Vagina (tissue), 2 donors: ENCODE data around the gene PHLDA2. TPM values are rescaled to one million over a fixed set of nuclear protein-coding genes. Genes with fewer than 3 reads are reported as not detected.

Source experiments
- DNase-seq, 2 donors: peaks; one replicate each; pipeline ENCODE4 v3.0.0-alpha.2; 2017; ENCODE audit errors: extremely low spot score in 2 of 2
- H3K27ac ChIP-seq: fragments of 200-600 bp; sonication (generic); one replicate; pipeline ENCODE4 v1.5.1; 2019
- H3K27me3 ChIP-seq: fragments of 200-600 bp; sonication (generic); one replicate; pipeline ENCODE4 v1.5.1; 2019
- H3K36me3 ChIP-seq, 2 donors: fragments of 200-600 bp; sonication (generic); one replicate each; pipeline ENCODE4 v1.5.1; 2017 to 2019
- H3K4me1 ChIP-seq: fragments of 200-600 bp; sonication (generic); one replicate; pipeline ENCODE4 v1.5.1; 2019
- H3K4me3 ChIP-seq, 2 donors: fragments of 200-600 bp; sonication (generic); 1 replicate in 1 of 2; 2 replicates in 1 of 2; pipeline ENCODE4 v1.5.1; 2016 to 2019
- H3K9me3 ChIP-seq: fragments of 200-600 bp; sonication (generic); one replicate; pipeline ENCODE4 v1.5.1; 2019
- CTCF ChIP-seq, 3 experiments: fragments of 450-650 bp in 2 of 3; fragments of 200-600 bp in 1 of 3; sonication (generic) in 1 of 3; IDR thresholded peaks; one replicate each; pipeline ENCODE4 v1.5.1; 2017 to 2019; ENCODE audit warnings: antibody characterized with exemption in 3 of 3, mild to moderate bottlenecking in 2 of 3, moderate library complexity in 2 of 3
- POLR2A ChIP-seq, 2 donors: fragments of 450-650 bp; IDR thresholded peaks; one replicate each; pipeline ENCODE4 v1.6.1; 2017; ENCODE audit warnings: antibody characterized with exemption in 2 of 2, mild to moderate bottlenecking in 2 of 2, moderate library complexity in 2 of 2
- POLR2AphosphoS5 ChIP-seq, 2 donors: sonication (generic); formaldehyde crosslinking; IDR thresholded peaks; one replicate each; pipeline ENCODE4 v1.9.0; 2017; ENCODE audit warnings: antibody characterized with exemption in 2 of 2, mild to moderate bottlenecking in 2 of 2, low read depth in 1 of 2; ENCODE audit not compliant: insufficient read depth in 1 of 2
- intact Hi-C: fragments of 100-400 bp; cut with DNase I; formaldehyde crosslinking; loops from one replicate; pipeline ENCODE4 v1.15.1; 2023
- total RNA-seq: library from RNA; depleted of rRNA; stranded (reverse); fragments of >200 nt; gene quantifications from one replicate; pipeline ENCODE4 v1.2.3, GENCODE V29; 2016

The PHLDA2 gene
- total RNA-seq, 1 donor from 2014 or later: 43.5 TPM

GRCh38 chr11:2924381-2924780 is 4.8 kb downstream of the PHLDA2 start:
- H3K27me3 ChIP-seq: no peaks in the 10 kb centered on the region
- no peaks in the 10 kb centered on the region for H3K36me3 ChIP-seq
- no peak for DNase-seq
- no peak for TF ChIP-seq POLR2A (IDR thresholded peaks at IDR 0.05)
- no peak for TF ChIP-seq CTCF (IDR thresholded peaks at IDR 0.05)
- TF ChIP-seq POLR2AphosphoS5 (IDR thresholded peaks at IDR 0.05; ENCODE audit: insufficient read depth in 1 of 2, low read depth in 1 of 2): no peak
- intact Hi-C loops: no loop called here
- H3K27ac ChIP-seq: no peak overlapping the region
- no peaks in the 10 kb centered on the region for H3K9me3 ChIP-seq
- peaks cover 24% of the 10 kb centered on the region for H3K4me1 ChIP-seq
- no peak overlapping the region for H3K4me3 ChIP-seq

GRCh38 chr11:2923446-2924375 is 5.5 kb downstream of the PHLDA2 start:
- no peak for DNase-seq
- H3K4me1 ChIP-seq: peaks cover 19% of the 10 kb centered on the region
- no peak overlapping the region for H3K4me3 ChIP-seq
- H3K27ac ChIP-seq: no peak overlapping the region
- TF ChIP-seq POLR2A (IDR thresholded peaks at IDR 0.05): no peak
- no peak for TF ChIP-seq POLR2AphosphoS5 (IDR thresholded peaks at IDR 0.05; ENCODE audit: insufficient read depth in 1 of 2, low read depth in 1 of 2)
- no peak for TF ChIP-seq CTCF (IDR thresholded peaks at IDR 0.05)
- intact Hi-C loops: no loop called here
- no peaks in the 10 kb centered on the region for H3K36me3 ChIP-seq
- no peaks in the 10 kb centered on the region for H3K27me3 ChIP-seq
- no peaks in the 10 kb centered on the region for H3K9me3 ChIP-seq

- H3K4me3 ChIP-seq: no peak overlapping the region
- no peak for DNase-seq
- no peaks in the 10 kb centered on the region for H3K36me3 ChIP-seq
- no peaks in the 10 kb centered on the region for H3K27me3 ChIP-seq
- H3K9me3 ChIP-seq: no peaks in the 10 kb centered on the region
- intact Hi-C loops: no loop called here
- no peak overlapping the region for H3K27ac ChIP-seq
- TF ChIP-seq POLR2AphosphoS5 (IDR thresholded peaks at IDR 0.05; ENCODE audit: insufficient read depth in 1 of 2, low read depth in 1 of 2) (no peak), CTCF (IDR thresholded peaks at IDR 0.05) (no peak), POLR2A (IDR thresholded peaks at IDR 0.05) (no peak)
- peaks cover 8% of the 10 kb centered on the region for H3K4me1 ChIP-seq
Observed at GRCh38 chr11:2922655-2923054, 6.6 kb downstream of the PHLDA2 start.

- intact Hi-C loops: no loop called here
- no peak for TF ChIP-seq POLR2AphosphoS5 (IDR thresholded peaks at IDR 0.05; ENCODE audit: insufficient read depth in 1 of 2, low read depth in 1 of 2)
- TF ChIP-seq CTCF (IDR thresholded peaks at IDR 0.05): no peak
- TF ChIP-seq POLR2A (IDR thresholded peaks at IDR 0.05): no peak
Observed at GRCh38 chr11:2921742-2922493, 7.3 kb downstream of the PHLDA2 start.

More at GRCh38 chr11:2921742-2922493, 7.3 kb downstream of the PHLDA2 start:
- H3K27me3 ChIP-seq: no peaks in the 10 kb centered on the region
- no peaks in the 10 kb centered on the region for H3K9me3 ChIP-seq
- no peak overlapping the region for H3K27ac ChIP-seq
- no peak overlapping the region for H3K4me3 ChIP-seq
- no peak for DNase-seq
- no peaks in the 10 kb centered on the region for H3K36me3 ChIP-seq
- H3K4me1 ChIP-seq: peaks cover 8% of the 10 kb centered on the region
